Ramos (cell line): ENCODE data around the gene SENP1.

Source experiments
- in situ Hi-C: fragments of 300-500 bp; cut with MboI; formaldehyde crosslinking; loops from one replicate; pipeline ENCODE4 v1.14.3; 2022; ENCODE audit warnings: low sequenced_read_pairs; ENCODE audit not compliant: unreplicated experiment

SENP1 gene

DNA sequence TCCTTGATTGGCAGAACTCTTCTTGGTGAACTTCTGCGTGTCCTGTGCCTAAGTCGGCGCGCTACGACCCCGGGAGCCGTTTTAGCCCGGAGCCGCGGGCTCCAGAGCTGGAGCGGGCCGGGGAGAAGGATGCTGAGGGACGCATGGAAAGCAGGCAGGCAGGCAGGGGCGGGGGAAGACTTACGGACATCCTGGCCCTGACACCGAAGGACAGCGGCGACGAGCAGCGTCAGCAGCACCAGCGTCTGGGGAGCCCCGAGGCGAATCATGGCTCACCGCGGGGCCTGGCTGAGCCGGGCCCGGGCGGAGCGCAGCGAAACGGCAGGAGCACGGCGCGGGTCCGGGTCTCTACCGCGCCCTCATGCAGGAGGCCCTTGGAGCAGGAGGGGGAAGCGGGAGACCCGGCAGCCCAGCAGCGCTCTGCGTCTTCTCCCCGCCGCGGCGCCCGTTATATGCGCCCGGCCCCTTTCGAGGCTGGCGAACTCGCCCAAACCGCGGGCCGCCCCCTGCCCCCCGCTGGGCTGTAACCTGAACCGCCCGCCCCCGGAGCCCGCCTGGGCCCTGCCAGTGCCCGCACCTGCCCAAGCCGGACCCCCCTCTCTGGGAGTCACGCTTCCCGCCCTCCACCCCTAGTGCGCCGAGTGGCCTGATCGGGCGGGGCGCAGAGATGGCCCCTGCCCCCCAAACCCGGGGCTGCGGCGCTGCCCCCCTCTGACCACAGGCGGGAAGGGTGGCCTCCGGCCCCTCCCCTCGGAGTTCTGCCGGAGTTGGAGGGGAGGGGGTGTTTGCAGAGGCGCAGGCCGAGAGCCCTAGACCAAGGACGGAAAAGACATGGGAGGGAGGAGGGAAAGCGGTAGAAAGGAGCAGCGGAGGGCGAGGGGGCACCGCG is 101.6 kb downstream of the SENP1 start, which contains the start of gene COL2A1:
Gene COL2A1, minus strand, starts transcription at position 424 of the 889 bp plus-strand sequence. Its CDS starts 155 bp downstream, at position 269.
- in situ Hi-C loops = no loop called here

DNA sequence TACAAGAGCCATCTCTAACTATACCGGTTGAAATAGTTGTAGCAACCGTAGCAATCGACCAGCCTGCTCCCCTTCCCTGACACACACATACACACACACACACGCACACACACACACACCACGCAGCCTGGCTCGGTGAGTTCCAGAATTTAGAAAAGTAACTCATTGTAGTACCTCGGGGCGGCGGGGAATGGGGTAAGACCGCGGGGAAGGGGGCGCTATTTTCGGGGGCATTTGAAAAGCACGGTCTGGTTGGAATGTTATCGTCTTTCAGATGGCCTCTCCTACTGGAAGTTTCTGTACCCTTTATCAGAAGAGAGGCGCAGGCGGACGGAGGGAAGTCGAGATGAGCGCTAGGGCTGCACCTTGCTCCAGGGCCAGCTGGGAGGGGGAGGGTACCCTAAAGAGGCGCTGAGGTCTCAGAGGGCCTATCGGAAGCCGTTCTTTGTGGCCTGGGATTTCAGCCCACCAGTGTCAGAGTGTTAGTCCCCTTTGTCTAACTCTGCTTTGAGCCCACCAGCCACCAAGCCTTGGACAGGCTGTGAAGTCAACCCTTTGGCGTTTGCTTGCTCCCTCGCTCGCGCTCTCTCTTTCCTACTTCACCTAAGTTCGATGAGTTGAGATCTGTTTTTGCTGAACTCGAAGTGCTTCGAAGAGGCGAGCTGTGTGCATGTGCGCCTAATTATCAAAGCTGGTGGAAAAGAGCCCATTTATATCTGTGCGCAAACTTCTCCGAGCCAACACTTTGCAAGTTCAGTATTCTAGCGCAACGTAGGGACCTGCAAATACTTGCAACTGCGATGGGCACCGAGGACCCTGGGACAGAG is 102.4 kb downstream of the SENP1 start:
- in situ Hi-C loops = no loop called here

DNA sequence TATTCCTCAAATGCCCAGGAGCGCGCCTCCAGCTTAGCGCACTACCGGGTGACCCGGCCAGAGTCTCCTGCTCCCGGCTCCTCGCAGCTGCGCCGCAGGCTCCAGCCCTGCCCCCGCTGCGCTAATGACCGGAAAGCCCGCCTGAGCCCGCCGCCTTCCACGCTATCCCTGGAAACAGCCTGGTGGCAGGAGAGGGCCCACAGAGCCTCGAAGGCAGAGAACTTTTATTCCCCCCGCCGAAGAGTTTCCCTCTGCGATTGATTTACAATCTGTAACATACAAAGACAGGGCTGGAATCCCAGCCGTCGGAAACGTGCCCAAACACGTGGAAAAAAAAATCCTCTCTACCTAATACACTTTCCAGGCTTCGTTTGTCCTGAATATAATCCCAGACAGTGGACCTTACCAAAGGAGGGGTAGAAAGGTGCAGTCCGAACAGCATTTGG is 103.1 kb downstream of the SENP1 start:
- in situ Hi-C loops = no loop called here

DNA sequence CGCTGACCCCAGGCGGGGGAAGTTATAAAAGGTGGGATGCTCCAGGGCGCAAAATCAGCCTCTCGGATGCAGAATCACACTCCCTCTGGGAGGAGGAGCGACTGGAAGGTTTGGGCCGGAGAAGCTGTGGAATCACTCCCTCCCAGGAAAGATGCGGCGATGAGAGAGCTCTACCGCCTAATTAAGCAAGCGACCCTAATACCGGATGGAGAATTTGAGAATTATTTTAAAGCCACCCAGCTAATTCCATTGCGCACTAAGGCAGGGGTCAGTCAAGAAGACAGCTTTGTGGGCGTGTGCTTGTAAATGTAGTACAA is 103.5 kb downstream of the SENP1 start:
- in situ Hi-C loops = no loop called here

DNA sequence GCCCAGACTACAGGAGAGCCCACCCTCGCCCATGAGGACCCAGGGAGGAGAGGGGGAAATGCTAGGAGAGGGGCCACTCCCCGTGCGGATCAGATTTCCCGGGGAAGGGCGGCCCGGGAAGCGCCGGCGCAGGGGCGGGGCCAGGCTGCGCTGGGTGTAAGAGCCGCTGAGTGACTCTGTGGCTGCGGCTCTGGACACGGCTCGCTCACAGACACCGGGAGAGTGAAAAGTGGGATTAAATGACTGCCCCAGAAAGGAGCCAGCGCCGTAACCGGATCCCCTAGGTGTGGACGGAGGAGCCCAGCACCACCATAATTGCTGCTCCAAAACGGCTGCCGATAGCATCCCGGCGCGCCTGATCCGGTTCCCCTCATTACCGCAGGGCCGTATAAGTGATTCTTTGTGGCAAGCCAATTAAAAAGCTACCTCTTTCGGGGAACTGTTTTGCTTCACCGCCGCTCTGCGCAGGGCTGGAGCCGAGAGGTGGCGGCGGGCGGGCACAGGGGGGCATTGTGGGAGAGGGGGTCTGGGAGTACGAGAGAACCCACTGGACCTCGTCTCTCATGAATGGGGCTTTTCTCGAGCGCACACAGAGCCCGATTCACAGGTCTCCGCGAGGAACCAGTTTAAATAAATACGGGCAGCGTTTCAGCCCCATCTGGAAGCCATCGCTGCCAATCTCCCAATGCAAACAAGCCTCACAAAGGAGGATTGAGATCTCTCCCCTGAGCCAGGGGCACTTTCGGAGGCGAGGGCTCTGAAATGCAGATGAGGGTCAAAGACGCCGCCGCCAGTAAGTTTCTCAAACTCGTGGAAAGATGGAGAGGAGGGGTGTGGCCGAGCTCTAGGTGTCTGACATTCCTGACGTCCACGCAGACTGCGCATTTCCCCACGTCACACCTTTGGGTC is 104.1 kb downstream of the SENP1 start:
- in situ Hi-C loops = no loop called here

DNA sequence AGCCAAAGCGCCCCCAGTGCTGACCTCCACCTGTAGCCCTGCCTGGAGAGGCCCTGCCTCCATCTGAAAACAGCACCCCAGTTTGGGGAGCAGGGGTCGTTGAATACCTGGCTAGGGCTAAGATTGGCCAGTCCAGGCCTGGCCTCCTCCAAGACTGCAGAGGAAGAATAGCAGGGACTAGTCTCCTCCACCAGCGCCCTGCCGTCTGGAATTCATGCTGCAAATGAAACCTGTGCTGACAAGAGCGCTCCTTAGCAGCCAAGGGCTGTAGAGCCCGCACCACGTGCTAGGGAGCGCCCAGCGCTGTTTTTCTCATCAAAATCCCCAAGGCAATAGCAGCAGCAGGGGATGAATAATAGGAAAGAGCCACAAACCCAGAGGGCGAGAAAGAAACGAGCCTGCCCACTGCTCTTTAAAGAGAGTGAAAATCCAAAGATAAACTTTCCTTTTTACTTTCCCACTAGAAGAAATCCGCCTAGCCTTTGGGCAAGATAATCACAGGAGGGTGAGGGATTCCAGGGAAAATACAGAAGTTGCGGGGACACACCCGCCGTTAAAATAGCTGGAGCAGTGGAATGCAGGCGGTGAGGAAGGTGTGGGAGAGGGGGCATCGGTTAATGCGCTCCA is 104.9 kb downstream of the SENP1 start:
- in situ Hi-C loops = no loop called here

DNA sequence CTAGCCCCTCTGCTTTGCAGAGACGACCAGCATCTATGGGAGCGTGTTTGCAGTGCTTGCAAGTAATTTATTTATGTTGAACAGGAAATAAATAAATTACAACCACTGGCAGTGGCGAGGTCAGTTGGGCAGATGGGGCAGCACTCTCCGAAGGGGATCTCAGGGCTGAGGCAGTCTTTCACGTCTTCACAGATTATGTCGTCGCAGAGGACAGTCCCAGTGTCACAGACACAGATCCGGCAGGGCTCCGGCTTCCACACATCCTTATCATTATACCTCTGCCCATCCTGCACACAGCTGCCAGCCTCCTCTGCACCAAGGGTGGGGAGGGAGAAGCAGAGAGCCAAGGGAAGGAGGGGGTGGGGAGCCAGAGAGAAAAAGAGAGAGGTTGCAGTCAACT is 106.1 kb downstream of the SENP1 start:
- in situ Hi-C loops = no loop called here

DNA sequence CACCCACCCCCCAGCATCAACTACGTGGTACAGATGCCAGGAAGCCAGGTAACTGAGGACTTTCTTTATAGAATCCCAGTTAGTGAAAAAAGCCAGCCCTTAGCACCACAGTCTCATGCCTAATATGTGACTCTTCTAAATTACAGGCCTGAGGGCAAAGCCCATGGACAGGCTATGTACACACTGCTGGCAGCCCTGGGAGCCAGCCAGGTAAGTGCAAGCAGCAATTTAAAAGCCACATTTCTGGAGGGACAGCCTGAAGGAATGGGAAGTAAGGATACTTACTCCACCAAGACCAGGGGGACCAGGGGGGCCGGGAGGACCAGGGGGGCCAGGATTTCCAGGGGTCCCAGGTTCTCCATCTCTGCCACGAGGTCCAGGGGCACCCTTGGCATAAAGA is 108.6 kb downstream of the SENP1 start:
- in situ Hi-C loops = no loop called here

DNA sequence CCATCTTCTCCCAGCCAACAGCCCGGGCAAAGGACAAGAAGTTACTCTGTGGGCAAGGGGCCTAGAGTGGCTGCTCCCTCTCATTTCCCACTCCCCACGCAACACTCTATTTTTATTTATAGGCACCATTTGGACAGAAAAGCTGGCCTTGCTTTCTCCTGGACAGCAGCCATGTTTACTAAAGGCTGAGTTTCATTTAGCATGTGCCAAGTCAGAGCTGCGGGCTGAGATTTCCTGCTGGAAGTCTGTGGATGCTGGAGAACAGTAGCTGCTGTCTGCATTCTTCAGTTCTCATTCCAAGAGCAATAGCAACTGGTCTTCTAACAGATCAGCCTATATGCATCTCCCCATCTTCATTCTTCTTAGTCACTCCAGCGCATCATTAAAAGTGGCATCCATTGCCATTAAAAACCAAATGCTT is 109.9 kb downstream of the SENP1 start:
- in situ Hi-C loops = no loop called here

DNA sequence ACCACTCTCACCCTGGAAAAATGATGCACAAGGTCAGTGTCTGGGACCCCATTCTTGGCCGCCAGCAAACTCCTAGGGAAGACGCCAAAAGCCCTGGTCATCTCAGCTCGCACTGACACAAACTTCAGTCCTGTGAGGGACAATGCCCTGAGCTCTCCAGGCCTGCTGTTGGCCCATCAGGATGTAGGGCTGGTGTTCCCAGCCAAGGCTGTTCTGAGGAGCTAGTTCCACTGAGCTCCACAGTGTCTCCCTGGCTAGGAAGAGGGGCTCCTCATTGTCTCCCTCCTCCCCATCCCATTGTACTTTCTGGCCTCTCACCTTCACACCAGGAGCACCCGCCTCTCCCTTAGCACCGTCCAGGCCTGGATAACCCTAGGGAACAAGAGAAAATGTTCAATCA is 112.4 kb downstream of the SENP1 start:
- in situ Hi-C loops = no loop called here
